HL-60/S4 treated with phorbol 12-myristate 13-acetate at 8.2 ng/mL for 4 days and 3 days (cell line): ENCODE measurements around the gene DNAH6.

Experiments
- in situ Hi-C: fragments of 300-500 bp; cut with MboI; formaldehyde crosslinking; loops from 2 replicates; pipeline ENCODE4 v1.15.0; 2022; ENCODE audit warnings: low sequenced_read_pairs

The DNAH6 gene

GRCh38 chr2:84857566-84857965, 341.3 kb downstream of the DNAH6 start:
- in situ Hi-C loops = no loop called here

DNA sequence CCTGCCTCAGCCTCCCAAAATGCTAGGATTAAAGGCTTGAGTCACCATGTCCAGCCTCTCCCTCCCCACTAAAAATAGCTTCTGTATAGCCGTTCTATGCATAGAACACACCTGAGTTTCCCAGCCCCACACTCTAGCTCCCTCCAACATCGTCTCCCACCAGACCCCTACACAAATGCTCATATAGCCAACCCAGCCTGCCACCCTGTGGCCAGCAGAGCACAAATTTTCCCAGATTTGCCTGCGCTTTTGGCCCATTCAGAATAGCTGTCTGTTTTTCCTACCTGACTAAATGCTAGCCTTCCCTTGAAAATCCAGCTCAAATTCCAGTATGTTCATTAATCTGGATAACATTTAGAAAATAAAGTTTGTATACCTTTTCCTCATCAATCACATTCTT, 341.8 kb downstream of the DNAH6 start:
- in situ Hi-C loops = no loop called here

GRCh38 chr2:84858937-84859336, 342.6 kb downstream of the DNAH6 start:
- in situ Hi-C loops = no loop called here

- in situ Hi-C loops = loop anchor here (10.0 kb wide), 1 partner anchor 367 kb away; no protein-coding TSS in a partner anchor
Measured at GRCh38 chr2:84861539-84861938, 345.2 kb downstream of the DNAH6 start.

- in situ Hi-C loops = loop anchor here (10.0 kb wide), 1 partner anchor 367 kb away; no protein-coding TSS in a partner anchor
Measured at GRCh38 chr2:84862006-84862405, 345.7 kb downstream of the DNAH6 start.

DNA sequence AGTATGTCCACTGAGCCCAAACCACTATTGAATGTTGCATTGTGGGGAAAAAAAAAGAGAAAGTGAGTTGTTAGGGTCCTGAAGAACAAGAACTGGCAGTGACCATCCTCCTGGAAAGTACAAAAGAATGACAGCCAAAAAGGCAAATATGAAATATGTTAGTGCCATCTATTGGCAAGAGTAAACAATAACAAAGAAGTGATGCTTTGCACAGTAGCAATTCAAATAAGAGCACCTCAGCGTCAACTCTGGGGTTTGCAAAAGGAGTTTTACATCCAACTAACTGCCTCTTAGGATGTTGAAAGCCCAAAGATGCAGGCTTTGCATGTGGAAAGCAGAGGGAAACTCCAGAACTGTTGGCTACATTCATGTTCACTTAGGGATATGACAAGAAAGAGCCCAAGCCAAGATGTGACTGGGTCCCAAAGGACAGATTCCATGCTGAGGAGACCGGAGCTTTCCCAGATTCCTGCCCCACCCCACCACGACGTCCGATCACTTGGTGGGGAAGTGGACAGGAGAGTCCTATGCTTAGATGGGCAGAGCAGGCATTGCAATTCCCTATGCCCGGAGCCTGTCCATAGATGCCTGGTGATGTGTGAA, 349.0 kb downstream of the DNAH6 start:
- in situ Hi-C loops = loop anchor here (10.0 kb wide), 1 partner anchor 370 kb away; no protein-coding TSS in a partner anchor

- in situ Hi-C loops = loop anchor here (10.0 kb wide), 1 partner anchor 371 kb away; no protein-coding TSS in a partner anchor
Measured at GRCh38 chr2:84866122-84866521, 349.8 kb downstream of the DNAH6 start.

DNA sequence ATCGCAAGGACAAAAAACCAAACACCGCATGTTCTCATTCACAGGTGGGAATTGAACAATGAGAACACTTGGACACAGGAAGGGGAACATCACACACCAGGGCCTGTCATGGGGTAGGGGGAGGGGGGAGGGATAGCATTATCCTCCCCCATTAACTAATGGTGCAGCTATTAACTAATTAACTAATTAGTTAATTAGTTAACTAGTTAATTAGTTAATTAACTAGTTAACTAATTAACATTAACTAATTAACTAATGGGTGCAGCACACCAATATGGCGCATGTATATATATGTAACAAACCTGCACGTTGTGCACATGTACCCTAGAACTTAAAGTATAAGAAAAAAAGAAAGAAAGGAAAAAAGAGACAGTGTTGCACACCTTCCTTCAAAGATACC, 352.0 kb downstream of the DNAH6 start:
- in situ Hi-C loops = loop anchor here (10.0 kb wide), 1 partner anchor 374 kb away; no protein-coding TSS in a partner anchor
